Naive B cell (primary cell): ENCODE data around the gene RNH1. TPM values are rescaled to one million over a fixed set of nuclear protein-coding genes. Genes with fewer than 3 reads are reported as not detected.

Experiments used
- ATAC-seq, 2 donors: fragments of 150-1000 bp; cut with Tn5 transposase; 2 replicates each; pipeline ENCODE4 v1.10.0; 2021; ENCODE audit warnings: low read depth in 2 of 2, mild to moderate bottlenecking in 2 of 2, moderate library complexity in 2 of 2
- DNase-seq: peaks from one replicate; pipeline ENCODE4 v3.0.0; 2022
- H3K27ac Mint-ChIP-seq, 6 donors: one replicate each; pipeline ENCODE4 v1.8.0; 2020 to 2022; ENCODE audit warnings: mild to moderate bottlenecking in 6 of 6, mixed read lengths in 6 of 6, moderate library complexity in 5 of 6, inconsistent platforms in 2 of 6
- H3K27me3 Mint-ChIP-seq, 3 donors: one replicate each; pipeline ENCODE4 v1.8.0; 2021 to 2022; ENCODE audit warnings: mixed read lengths in 3 of 3, mild to moderate bottlenecking in 1 of 3
- H3K36me3 Mint-ChIP-seq, 2 donors: one replicate each; pipeline ENCODE4 v1.8.0; 2020 to 2022; ENCODE audit warnings: mixed read lengths in 2 of 2, inconsistent platforms in 1 of 2, mild to moderate bottlenecking in 1 of 2
- H3K4me1 Mint-ChIP-seq, 3 donors: one replicate each; pipeline ENCODE4 v1.8.0; 2020 to 2022; ENCODE audit warnings: mixed read lengths in 3 of 3, inconsistent platforms in 1 of 3, mild to moderate bottlenecking in 1 of 3, moderate library complexity in 1 of 3
- H3K4me3 Mint-ChIP-seq, 8 donors: one replicate each; pipeline ENCODE4 v1.8.0; 2020 to 2022; ENCODE audit warnings: mild to moderate bottlenecking in 8 of 8, mixed read lengths in 8 of 8, moderate library complexity in 8 of 8, inconsistent platforms in 2 of 8
- H3K9me3 Mint-ChIP-seq, 7 donors: one replicate each; pipeline ENCODE4 v1.8.0; 2020 to 2022; ENCODE audit warnings: mixed read lengths in 7 of 7, mild to moderate bottlenecking in 5 of 7, inconsistent platforms in 2 of 7, moderate library complexity in 1 of 7
- polyA plus RNA-seq, 6 donors: library from polyadenylated mRNA; unstranded; fragments of 300-500 nt; fragmentation: Illumina TruSeq; gene quantifications; one replicate each; pipeline ENCODE4 v1.2.3, GENCODE V29; 2021; ENCODE audit warnings: low read depth in 6 of 6

The RNH1 gene
- polyA plus RNA-seq, 6 donors from 2014 or later: 73.2 to 132 (median 114) TPM

DNA sequence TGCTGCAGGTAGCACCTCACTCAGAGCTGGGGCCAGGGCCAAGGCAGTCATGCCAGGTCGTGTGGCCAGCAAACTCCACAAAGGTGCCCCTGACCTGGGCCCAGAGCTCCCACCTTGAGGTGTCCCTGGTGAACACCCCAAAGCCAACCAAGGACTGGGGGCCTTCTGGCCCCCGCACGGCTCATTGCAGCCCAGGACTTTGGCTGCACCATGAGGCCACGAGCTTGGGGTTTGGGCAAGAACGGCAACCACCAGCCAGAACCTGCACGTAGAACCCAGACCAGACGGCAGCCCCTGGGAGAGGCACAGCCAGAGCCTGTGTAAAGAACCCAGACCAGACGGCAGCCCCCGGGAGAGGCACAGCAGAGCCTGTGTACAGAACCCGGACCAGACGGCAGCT, 38.1 kb upstream of the RNH1 start:
- H3K4me3 Mint-ChIP-seq: no peak overlapping the region
- ATAC-seq (no peak), DNase-seq (no peak)
- H3K4me1 Mint-ChIP-seq: peaks cover 0 to 3% (median 0%) of the 10 kb centered on the region in 3 donors
- H3K36me3 Mint-ChIP-seq: no peaks in the 10 kb centered on the region
- no peak overlapping the region for H3K27ac Mint-ChIP-seq
- H3K9me3 Mint-ChIP-seq: no peaks in the 10 kb centered on the region
- H3K27me3 Mint-ChIP-seq: no peaks in the 10 kb centered on the region

DNA sequence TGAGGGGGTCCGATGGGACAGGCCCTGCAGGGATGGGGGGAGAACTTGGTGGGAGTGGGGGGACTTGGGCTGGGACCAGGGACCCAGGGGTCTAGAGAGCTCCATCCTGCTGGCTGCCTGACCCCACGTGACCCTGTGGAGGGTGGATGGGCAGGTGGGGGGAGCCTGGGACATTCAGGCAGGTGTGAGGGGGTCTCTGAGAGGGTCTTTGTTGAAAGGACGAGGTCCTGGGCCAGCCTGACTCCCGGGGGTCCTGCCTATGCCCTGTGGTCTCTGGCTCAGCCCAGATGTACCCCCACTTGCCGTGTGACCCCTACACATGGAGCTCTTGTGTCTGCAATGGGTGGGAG, 37.8 kb upstream of the RNH1 start:
- Mint-ChIP-seq H3K4me1 (peaks cover 0 to 3% (median under 1%) of the 10 kb centered on the region in 3 donors), H3K36me3 (no peaks in the 10 kb centered on the region), H3K27ac (no peak overlapping the region), H3K4me3 (no peak overlapping the region), H3K9me3 (no peaks in the 10 kb centered on the region), H3K27me3 (no peaks in the 10 kb centered on the region)
- ATAC-seq: no peak
- DNase-seq: no peak

DNA sequence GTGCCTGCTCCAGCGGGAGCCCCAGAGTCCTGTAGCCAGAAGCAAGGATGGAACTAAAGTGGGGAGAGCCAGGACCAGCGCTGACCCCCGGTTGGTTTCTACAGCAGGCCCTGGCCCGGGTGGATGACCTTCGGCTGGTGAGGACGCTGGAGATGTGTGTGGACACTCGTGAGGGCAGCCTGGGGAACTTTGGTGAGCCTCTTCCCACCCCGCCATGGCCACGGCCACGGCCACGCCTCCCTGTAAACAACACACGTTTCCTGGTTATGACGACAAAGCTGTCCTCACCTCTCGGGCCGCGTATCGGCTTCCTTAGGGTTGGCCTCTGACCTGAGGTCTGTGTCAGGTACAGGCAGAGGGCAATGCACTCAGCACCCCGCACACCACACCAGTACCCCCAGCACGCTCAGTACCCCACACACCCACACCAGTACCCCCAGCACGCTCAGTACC, 34.4 kb upstream of the RNH1 start:
- H3K27me3 Mint-ChIP-seq: no peaks in the 10 kb centered on the region
- no peaks in the 10 kb centered on the region for H3K36me3 Mint-ChIP-seq
- no peak for DNase-seq
- no peak for ATAC-seq
- no peak overlapping the region for H3K27ac Mint-ChIP-seq
- peaks cover 17 to 22% (median 18%) of the 10 kb centered on the region in 3 donors for H3K4me1 Mint-ChIP-seq
- no peak overlapping the region for H3K4me3 Mint-ChIP-seq
- no peaks in the 10 kb centered on the region for H3K9me3 Mint-ChIP-seq

DNA sequence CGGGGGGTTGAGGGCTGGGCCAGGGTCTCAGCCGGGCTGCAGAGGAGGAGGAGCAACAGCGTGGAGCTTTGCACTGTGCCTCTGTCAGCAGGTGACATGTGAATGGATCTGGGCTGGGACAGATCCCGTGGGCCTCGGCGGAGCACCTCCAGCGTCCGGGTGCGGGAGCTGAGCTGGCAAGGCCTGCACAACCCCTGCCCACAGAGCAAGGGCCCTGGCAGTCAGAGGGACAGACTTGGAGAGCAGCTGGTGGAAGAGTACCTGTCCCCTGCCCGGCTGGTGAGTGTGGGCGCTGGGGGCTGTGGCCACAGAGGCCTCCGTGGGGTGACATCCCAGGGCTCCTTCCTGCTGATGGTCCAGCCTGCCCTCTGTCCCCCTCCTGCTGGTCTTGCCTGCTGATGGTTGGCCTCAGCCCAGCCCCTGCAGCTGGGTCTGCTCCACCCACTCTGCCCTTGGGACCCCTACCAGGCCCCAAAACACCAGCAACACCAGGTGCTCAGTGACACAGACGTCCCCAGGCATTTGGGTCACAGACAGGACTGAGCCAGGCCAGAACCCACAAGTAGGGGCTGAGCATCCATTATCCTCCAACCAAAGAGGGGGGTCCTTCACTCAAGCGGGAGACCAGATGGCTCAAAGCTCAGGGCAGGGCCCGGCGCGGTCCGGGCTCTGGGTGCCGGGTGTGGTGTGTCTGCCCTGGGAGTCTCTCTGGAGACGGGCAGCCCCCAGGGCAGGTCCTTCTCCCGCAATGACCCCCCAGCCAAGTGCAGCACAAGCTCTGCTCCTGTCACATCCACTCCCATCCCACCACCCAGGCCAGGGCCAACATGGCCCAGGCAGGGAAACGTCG, 33.8 kb upstream of the RNH1 start:
- DNase-seq: no peak
- ATAC-seq: no peak

DNA sequence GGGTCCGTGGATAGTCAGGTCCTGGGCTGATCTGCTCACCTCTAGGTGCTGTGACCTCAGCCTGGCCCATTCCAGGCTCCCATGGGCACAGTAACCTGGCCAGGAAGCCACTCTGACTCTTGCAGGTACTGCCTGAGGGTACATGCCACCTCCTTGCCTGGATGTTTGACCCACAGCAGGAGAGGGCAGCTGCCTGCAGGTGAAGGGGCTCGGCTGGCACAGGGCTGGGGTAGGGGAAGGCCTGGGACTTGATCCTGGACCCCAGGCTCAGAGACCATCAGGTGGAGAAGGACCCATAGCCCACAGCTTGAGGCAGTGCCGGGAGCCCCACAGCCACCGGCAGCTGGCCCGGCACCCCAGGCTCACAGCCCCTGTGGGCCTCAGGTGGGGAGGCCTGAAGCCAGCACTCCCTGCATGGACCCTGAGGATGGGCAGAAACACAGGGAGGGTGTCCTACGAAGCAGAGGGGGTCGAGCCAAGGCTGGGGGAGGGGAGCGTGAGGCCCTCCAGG, 33.0 kb upstream of the RNH1 start:
- Mint-ChIP-seq H3K4me3 (no peak overlapping the region), H3K27me3 (no peaks in the 10 kb centered on the region), H3K4me1 (peaks cover 21 to 25% (median 22%) of the 10 kb centered on the region in 3 donors), H3K27ac (peak overlapping the region in 2 of 6 donors; percentile 53 to 67), H3K9me3 (no peaks in the 10 kb centered on the region), H3K36me3 (no peaks in the 10 kb centered on the region)
- ATAC-seq: no peak
- no peak for DNase-seq

More for the DNA sequence above, 33.8 kb upstream of the RNH1 start:
- Mint-ChIP-seq H3K4me3 (peak overlapping the region in 1 of 8 donors; percentile 47), H3K36me3 (no peaks in the 10 kb centered on the region), H3K4me1 (peaks cover 21 to 25% (median 22%) of the 10 kb centered on the region in 3 donors), H3K9me3 (no peaks in the 10 kb centered on the region), H3K27ac (peak overlapping the region in 1 of 6 donors; percentile 53), H3K27me3 (no peaks in the 10 kb centered on the region)

DNA sequence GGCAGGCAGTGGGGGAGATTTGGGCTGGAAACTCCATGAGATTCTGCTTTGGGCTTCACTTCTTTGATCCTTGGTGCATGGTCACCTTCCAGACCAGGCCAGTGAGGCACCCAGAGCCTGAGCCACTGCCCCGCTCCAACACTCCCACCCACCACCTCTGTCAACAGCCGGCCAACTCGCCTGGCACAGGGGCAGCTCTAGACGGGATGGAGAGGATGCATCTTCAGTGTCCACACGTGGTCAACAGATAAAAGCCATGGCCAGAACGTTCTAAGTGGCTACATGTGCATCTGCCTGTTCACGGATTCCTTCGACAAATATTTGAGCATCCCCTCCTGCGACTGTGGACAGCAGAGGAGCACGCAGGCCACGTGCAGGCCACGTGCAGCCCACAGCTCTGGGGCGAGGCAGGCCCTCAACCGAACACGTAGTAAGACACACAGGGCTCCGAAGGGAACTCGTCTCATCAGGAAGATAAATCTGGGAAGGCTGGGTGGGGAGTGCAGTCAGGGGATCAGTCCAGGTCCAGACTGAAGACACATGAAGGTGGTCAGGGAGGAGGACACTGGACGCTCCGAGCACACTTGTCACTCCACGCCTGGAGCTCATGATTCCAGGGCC, 31.5 kb upstream of the RNH1 start:
- H3K36me3 Mint-ChIP-seq: no peaks in the 10 kb centered on the region
- H3K27me3 Mint-ChIP-seq: no peaks in the 10 kb centered on the region
- peak overlapping the region in 5 of 6 donors; percentile 59 to 100 (median 97) for H3K27ac Mint-ChIP-seq
- DNase-seq: no peak
- no peak for ATAC-seq
- H3K4me3 Mint-ChIP-seq: peak overlapping the region in 7 of 8 donors; percentile 2 to 99 (median 96)
- H3K4me1 Mint-ChIP-seq: peaks cover 21 to 34% (median 22%) of the 10 kb centered on the region in 3 donors
- H3K9me3 Mint-ChIP-seq: no peaks in the 10 kb centered on the region

DNA sequence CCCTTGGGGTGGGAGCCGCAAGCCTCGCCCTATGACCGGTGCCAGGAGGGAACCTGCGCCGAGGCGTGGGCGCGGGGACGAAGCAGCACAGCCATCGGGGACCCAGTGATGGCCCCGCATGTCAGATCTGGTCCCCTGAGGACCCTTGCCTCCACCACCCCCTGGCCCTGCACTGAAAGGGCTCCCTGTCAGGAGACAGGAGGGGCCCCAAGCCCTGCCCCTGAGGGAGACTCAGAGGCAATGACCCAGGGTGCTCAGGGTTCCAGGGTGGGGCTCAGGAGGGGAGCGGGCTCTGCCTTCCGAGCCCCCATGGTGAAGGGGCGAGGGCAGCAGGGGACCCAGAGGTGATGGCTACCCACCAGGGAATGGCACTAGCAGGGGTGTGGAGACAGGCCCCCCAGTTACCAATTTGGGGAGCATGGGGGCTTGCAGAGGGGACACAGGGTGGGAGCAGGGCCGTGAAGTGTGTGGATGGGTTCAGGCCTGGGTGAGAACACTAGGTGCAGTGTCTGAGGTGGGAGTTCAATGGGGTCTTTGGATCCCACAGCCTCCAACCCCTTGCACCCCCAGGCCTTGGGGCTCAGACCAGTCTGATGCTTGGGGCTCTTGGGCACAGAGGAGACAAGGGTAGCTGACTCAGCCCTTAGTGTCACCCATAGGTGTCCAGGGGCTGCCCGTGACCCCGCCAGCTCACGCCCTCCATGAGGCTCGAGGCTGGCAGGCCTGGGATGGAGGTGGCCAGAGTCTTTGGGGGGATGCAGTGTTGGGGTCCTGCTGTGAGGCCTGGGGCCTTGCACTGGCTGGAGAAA, 30.8 kb upstream of the RNH1 start:
- H3K36me3 Mint-ChIP-seq: no peaks in the 10 kb centered on the region
- peak overlapping the region; percentile 94 to 100 (median 98) for H3K27ac Mint-ChIP-seq
- DNase-seq: no peak
- ATAC-seq: no peak
- no peaks in the 10 kb centered on the region for H3K9me3 Mint-ChIP-seq
- H3K4me3 Mint-ChIP-seq: peak overlapping the region; percentile 84 to 99 (median 96)
- no peaks in the 10 kb centered on the region for H3K27me3 Mint-ChIP-seq
- H3K4me1 Mint-ChIP-seq: peaks cover 21 to 34% (median 22%) of the 10 kb centered on the region in 3 donors

DNA sequence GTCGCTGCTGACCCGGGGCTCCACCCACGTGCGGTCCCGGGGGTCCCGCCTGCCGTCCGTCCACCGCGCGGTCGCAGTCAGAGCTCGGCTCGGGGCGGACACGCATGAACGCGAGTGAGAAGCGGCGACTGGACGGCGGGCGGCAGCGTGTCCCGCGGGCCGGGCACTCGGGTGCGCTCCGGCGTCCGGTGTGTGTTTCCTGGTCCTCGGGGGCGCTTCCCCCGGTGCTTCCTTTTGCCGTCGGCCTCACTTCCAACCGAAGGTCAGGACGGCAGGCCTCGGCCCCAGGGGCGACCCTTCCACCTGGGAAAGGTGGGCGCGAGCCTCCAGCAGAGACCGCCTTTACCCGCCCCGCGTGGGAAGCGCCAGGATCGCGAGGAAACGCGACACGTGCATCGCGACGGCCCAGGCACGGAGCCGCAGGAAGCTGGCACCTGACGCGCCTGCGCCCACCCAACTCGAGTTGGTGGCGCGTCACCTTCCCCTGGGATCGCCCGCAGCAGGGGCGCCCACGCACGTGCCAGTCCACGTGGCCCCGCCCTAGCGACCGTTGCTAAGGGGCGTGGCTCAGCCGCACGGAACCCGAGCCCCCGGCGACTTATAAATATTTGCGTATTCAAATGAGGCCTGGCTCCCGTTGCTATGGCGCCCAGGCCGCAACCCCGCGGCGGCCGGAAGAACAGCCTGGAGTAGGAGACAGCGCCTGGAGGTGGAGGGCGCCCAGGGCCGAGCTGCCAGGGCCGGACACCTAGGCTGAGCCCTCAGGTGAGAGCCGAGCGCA, 30.0 kb upstream of the RNH1 start, which contains the start of gene LRRC56:
LRRC56 (plus strand) TSS at position 687 of the 781 bp plus-strand sequence. CDS start 3,158 bp downstream, outside the sequence.
- ATAC-seq (peak; percentile 54 to 60), DNase-seq (peak; percentile 100)
- Mint-ChIP-seq H3K27ac (peak within 1 kb of the TSS; percentile 98 to 100 (median 100)), H3K9me3 (no peaks in the 10 kb centered on the region), H3K4me1 (peaks cover 19 to 39% (median 22%) of the 10 kb centered on the region in 3 donors), H3K27me3 (no peaks in the 10 kb centered on the region), H3K4me3 (peak within 1 kb of the TSS; percentile 84 to 99 (median 96)), H3K36me3 (no peaks in the 10 kb centered on the region)

DNA sequence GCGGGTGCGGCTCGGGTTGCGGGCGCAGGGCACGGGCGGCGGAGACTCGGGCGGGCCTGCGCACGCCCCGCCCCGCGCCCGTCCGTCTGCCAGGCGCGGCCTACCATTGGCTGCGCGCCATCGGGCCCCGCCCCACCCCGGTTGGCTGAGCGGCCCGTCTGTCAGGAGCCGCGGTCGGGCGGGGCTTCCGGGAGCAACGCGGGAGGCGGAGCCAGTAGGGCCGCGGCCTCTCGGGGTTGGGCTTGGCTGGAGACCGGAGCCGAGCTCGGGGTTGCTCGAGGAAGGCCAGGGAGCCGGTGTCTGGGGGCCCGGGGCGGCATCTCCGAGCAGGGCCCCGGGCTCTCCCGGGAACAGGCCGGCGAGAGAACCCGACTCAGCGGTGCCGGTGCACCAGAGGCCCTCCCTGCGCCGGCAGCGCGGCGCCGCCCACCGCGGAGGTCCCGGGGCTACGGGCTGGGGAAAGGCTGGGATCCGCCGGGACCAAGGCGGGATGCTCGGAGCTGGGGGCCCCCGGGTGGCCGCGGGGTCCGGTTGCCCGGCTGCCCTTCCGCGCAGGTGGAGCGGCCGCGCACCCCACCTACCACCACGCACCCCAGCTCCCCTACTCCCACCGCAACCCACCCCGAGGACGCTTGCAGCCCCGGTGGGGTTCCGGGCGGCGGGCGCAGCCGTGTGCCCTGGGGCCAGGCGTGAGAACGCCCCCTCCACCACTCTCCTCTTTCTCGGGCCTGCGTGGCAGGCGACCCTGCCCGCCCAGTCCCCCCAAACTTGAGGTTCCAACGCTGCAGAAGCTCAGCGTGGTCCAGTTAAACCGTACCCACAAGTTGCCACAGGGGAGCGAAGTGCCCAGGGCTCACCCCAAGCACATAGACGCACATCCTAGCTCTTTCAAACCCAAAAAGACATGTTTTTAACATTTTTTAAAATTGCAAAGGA, 28.7 kb upstream of the RNH1 start, which contains the start of gene HRAS:
HRAS (minus strand) TSS at position 58 of the 936 bp plus-strand sequence.
- H3K4me1 Mint-ChIP-seq: peaks cover 22 to 41% (median 22%) of the 10 kb centered on the region in 3 donors
- peak within 1 kb of the TSS; percentile 98 to 100 (median 100) for H3K27ac Mint-ChIP-seq
- DNase-seq: peak; percentile 97
- H3K27me3 Mint-ChIP-seq: no peaks in the 10 kb centered on the region
- no peaks in the 10 kb centered on the region for H3K36me3 Mint-ChIP-seq
- H3K4me3 Mint-ChIP-seq: peak within 1 kb of the TSS; percentile 84 to 99 (median 96)
- peak; percentile 73 to 74 for ATAC-seq
- H3K9me3 Mint-ChIP-seq: no peaks in the 10 kb centered on the region

DNA sequence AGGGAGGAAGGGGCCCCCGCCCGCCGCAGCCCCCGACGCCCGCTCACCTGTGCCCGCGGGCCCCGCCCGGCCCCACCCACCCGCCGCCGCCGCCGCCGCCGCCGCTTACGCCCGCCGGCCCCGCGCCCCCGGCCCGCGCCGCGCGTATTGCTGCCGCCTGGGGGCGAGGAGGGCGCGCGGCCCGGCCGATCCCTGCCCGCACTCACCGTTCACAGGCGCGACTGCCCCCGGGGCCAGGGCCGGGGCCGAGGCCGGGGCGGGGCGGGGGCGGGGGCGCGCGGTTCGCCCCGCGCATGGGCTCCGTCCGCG, 28.1 kb upstream of the RNH1 start:
- Mint-ChIP-seq H3K27me3 (no peaks in the 10 kb centered on the region), H3K4me1 (peaks cover 22 to 41% (median 22%) of the 10 kb centered on the region in 3 donors), H3K27ac (peak overlapping the region in 1 of 6 donors; percentile 98), H3K36me3 (no peaks in the 10 kb centered on the region), H3K4me3 (peak overlapping the region in 1 of 8 donors; percentile 95), H3K9me3 (no peaks in the 10 kb centered on the region)
- DNase-seq (no peak), ATAC-seq (peak; percentile 10 to 15)

DNA sequence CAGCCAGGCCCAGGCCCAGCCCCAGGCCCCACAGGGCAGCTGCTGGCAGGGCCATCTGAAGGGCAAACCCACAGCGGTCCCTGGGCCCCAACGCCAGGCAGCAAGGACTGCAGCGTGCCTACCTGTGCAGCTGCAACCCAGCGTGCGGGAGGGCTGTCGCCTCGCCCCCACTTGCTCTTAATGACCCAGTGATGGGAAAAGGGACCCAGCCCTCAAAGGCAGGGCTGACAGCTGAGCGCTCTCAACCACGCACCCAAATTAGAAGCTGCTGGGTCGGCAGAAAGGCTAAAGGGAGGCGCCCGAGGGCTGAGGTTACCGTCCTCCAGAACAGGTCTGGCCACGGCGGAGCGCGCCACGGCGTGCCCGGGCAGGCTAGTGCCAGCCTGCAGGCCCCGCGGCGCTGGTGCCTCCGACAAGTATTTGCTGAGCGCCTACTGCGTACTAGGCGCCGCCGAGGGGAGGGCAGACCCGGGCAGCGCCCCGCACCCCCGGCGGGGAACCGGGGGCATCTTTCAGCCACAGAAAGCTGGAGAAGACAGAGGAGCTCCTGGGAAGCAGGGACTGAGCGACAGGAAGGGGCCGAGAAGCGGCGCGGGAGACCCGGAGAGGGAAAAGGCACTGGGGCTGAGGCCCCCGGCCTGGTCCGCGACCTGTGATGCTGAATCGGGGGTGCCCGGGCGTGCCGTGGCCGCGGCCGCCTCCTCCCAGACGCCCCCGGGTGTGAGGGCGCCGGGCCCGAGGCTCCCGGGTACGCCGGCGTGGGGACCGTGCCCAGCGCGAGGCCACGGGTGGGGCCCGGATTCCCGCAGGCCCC, 27.6 kb upstream of the RNH1 start:
- Mint-ChIP-seq H3K36me3 (no peaks in the 10 kb centered on the region), H3K4me3 (peak overlapping the region; percentile 49 to 95 (median 78)), H3K9me3 (no peaks in the 10 kb centered on the region), H3K27me3 (no peaks in the 10 kb centered on the region), H3K4me1 (peaks cover 20 to 41% (median 22%) of the 10 kb centered on the region in 3 donors), H3K27ac (peak overlapping the region in 3 of 6 donors; percentile 28 to 70 (median 30))
- ATAC-seq (no peak), DNase-seq (no peak)
